HEK293 (cell line): ENCODE measurements around the gene KIF21A.

Experiments used
- CTCF ChIA-PET: fragments of 350-600 bp; formaldehyde crosslinking; extraction: SDS; loops from one replicate; lab custom pipeline; 2021; ENCODE audit warnings: antibody characterized with exemption; lab: Yijun Ruan, JAX
- POLR2A ChIA-PET: fragments of 300-600 bp; formaldehyde crosslinking; extraction: SDS; loops from one replicate; lab custom pipeline; 2020; ENCODE audit warnings: antibody characterized with exemption, inconsistent platforms; lab: Yijun Ruan, JAX
- H3K27ac ChIP-seq: fragments of 200-500 bp; sonication (Bioruptor generic); 2 replicates; pipeline ENCODE4 v1.5.1; 2014; ENCODE audit warnings: low read depth, low read length, control low read depth, inconsistent platforms; ENCODE audit errors: extremely low read depth
- H3K36me3 ChIP-seq, 2 experiments: fragments of 200-500 bp in 1 of 2; sonication (Bioruptor generic) in 1 of 2; 1 replicate in 1 of 2; 2 replicates in 1 of 2; pipeline ENCODE4 v1.5.1; 2014 to 2017; ENCODE audit warnings: inconsistent platforms in 2 of 2, low read length in 2 of 2; ENCODE audit not compliant: control insufficient read depth in 2 of 2, insufficient read depth in 1 of 2
- H3K4me1 ChIP-seq: fragments of 200-500 bp; sonication (Bioruptor generic); 2 replicates; pipeline ENCODE4 v1.5.1; 2014; ENCODE audit warnings: mild to moderate bottlenecking, low read length, inconsistent platforms; ENCODE audit not compliant: control insufficient read depth, insufficient read depth
- H3K4me3 ChIP-seq: 2 replicates; pipeline ENCODE4 v1.5.1; 2011; ENCODE audit warnings: low read depth, mild to moderate bottlenecking, control low read depth, low read length, moderate library complexity
- H3K9me3 ChIP-seq: fragments of 200-500 bp; sonication (Bioruptor generic); 2 replicates; pipeline ENCODE4 v1.5.1; 2014; ENCODE audit warnings: low read depth, low read length, inconsistent platforms; ENCODE audit not compliant: control insufficient read depth, insufficient read depth
- IKZF3 ChIP-seq: fragments of 450-650 bp; IDR thresholded peaks from 2 replicates; pipeline ENCODE4 v1.5.0; 2018; ENCODE audit warnings: missing biosample characterization, mild to moderate bottlenecking, missing genetic modification characterization, moderate library complexity
- OVOL3 ChIP-seq: fragments of 450-650 bp; formaldehyde crosslinking; IDR thresholded peaks from 2 replicates; pipeline ENCODE4 v1.5.1; 2016; ENCODE audit warnings: missing biosample characterization, missing genetic modification characterization
- SALL2 ChIP-seq: fragments of 450-650 bp; formaldehyde crosslinking; IDR thresholded peaks from 2 replicates; pipeline ENCODE4 v1.5.0; 2017; ENCODE audit warnings: missing biosample characterization, mild to moderate bottlenecking, missing genetic modification characterization, borderline replicate concordance
- SP7 ChIP-seq: fragments of 450-650 bp; formaldehyde crosslinking; IDR thresholded peaks from 2 replicates; pipeline ENCODE4 v1.5.1; 2016; ENCODE audit warnings: missing biosample characterization, missing genetic modification characterization
- ZNF138 ChIP-seq: fragments of 450-650 bp; formaldehyde crosslinking; IDR thresholded peaks from 2 replicates; pipeline ENCODE4 v1.5.1; 2016; ENCODE audit warnings: missing biosample characterization, missing genetic modification characterization, borderline replicate concordance
- ZNF157 ChIP-seq: fragments of 450-650 bp; formaldehyde crosslinking; IDR thresholded peaks from 2 replicates; pipeline ENCODE4 v1.5.1; 2016; ENCODE audit warnings: missing biosample characterization, missing genetic modification characterization
- ZNF2 ChIP-seq: fragments of 450-650 bp; formaldehyde crosslinking; IDR thresholded peaks from 2 replicates; pipeline ENCODE4 v1.5.1; 2016; ENCODE audit warnings: missing biosample characterization, missing genetic modification characterization
- ZNF211 ChIP-seq: fragments of 450-650 bp; formaldehyde crosslinking; IDR thresholded peaks from 2 replicates; pipeline ENCODE4 v1.5.1; 2016; ENCODE audit warnings: low read depth, missing biosample characterization, missing genetic modification characterization
- ZNF248 ChIP-seq: fragments of 450-650 bp; formaldehyde crosslinking; IDR thresholded peaks from 2 replicates; pipeline ENCODE4 v1.5.1; 2017; ENCODE audit warnings: missing biosample characterization, missing genetic modification characterization
- ZNF311 ChIP-seq: fragments of 450-650 bp; formaldehyde crosslinking; IDR thresholded peaks from 2 replicates; pipeline ENCODE4 v1.5.1; 2017; ENCODE audit warnings: missing biosample characterization, missing genetic modification characterization, borderline replicate concordance
- ZNF350 ChIP-seq: fragments of 450-650 bp; formaldehyde crosslinking; IDR thresholded peaks from 2 replicates; pipeline ENCODE4 v1.5.0; 2017; ENCODE audit warnings: missing biosample characterization, mild to moderate bottlenecking, missing genetic modification characterization
- ZNF354C ChIP-seq: fragments of 450-650 bp; formaldehyde crosslinking; IDR thresholded peaks from 2 replicates; pipeline ENCODE4 v1.5.1; 2016; ENCODE audit warnings: missing biosample characterization, missing genetic modification characterization, low read depth, borderline replicate concordance
- ZNF501 ChIP-seq: fragments of 450-650 bp; formaldehyde crosslinking; IDR thresholded peaks from 2 replicates; pipeline ENCODE4 v1.5.1; 2016; ENCODE audit warnings: missing biosample characterization, missing genetic modification characterization
- ZNF596 ChIP-seq: fragments of 450-650 bp; IDR thresholded peaks from 2 replicates; pipeline ENCODE4 v1.5.0; 2018; ENCODE audit warnings: missing biosample characterization, mild to moderate bottlenecking, missing genetic modification characterization, moderate library complexity
- ZNF701 ChIP-seq: fragments of 450-650 bp; formaldehyde crosslinking; IDR thresholded peaks from 2 replicates; pipeline ENCODE4 v1.5.1; 2016; ENCODE audit warnings: missing biosample characterization, missing genetic modification characterization
- ZNF830 ChIP-seq: fragments of 450-650 bp; IDR thresholded peaks from 2 replicates; pipeline ENCODE4 v1.5.0; 2018; ENCODE audit warnings: missing biosample characterization, missing genetic modification characterization, low read depth, mild to moderate bottlenecking, moderate library complexity
- TF ChIP-seq, protein P1 (sequence below): fragments of 450-650 bp; formaldehyde crosslinking; conservative IDR thresholded peaks from 2 replicates; pipeline ENCODE4 v1.5.1; 2016; ENCODE audit warnings: low read depth, missing biosample characterization, missing genetic modification characterization
- TF ChIP-seq, protein P2 (sequence below): fragments of 450-650 bp; formaldehyde crosslinking; IDR thresholded peaks from 2 replicates; pipeline ENCODE4 v1.5.1; 2017; ENCODE audit warnings: missing biosample characterization, missing genetic modification characterization
- TF ChIP-seq, protein P3 (sequence below): fragments of 450-650 bp; formaldehyde crosslinking; IDR thresholded peaks from 2 replicates; pipeline ENCODE4 v1.5.1; 2016; ENCODE audit warnings: missing biosample characterization, missing genetic modification characterization
- TF ChIP-seq, protein P4 (sequence below): fragments of 450-650 bp; formaldehyde crosslinking; IDR thresholded peaks from 2 replicates; pipeline ENCODE4 v1.5.1; 2016; ENCODE audit warnings: missing biosample characterization, missing genetic modification characterization

The KIF21A gene

DNA sequence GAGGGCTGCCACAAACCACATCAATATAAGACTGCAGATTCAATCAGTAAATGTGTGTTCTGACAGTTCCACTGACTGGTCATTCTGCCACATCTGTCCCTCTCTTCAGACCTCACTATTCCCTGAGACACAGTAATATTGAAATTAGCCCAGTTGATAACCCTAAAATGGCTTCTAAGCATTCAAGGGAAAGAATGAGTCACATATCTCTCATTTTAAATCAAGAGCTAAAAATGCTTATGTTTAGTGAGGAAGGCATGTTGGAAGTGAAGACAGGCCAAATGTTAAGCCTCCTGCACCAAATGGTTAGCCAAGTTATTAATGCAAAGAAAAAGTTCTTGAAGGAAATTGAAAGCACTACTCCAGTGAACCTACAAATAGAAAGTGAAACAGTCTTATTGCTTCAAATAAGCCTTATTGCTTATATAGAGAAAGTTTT is 24.5 kb upstream of the KIF21A start:
- no peaks in the 10 kb centered on the region for H3K36me3 ChIP-seq
- H3K4me1 ChIP-seq, result no peaks in the 10 kb centered on the region
- ChIA-PET CTCF (no interaction called here), POLR2A (no interaction called here)
- TF ChIP-seq OVOL3 (tag by site-specific recombination), result no peak
- H3K4me3 ChIP-seq, result no peak overlapping the region
- no peaks in the 10 kb centered on the region for H3K9me3 ChIP-seq
- no peak overlapping the region for H3K27ac ChIP-seq

DNA sequence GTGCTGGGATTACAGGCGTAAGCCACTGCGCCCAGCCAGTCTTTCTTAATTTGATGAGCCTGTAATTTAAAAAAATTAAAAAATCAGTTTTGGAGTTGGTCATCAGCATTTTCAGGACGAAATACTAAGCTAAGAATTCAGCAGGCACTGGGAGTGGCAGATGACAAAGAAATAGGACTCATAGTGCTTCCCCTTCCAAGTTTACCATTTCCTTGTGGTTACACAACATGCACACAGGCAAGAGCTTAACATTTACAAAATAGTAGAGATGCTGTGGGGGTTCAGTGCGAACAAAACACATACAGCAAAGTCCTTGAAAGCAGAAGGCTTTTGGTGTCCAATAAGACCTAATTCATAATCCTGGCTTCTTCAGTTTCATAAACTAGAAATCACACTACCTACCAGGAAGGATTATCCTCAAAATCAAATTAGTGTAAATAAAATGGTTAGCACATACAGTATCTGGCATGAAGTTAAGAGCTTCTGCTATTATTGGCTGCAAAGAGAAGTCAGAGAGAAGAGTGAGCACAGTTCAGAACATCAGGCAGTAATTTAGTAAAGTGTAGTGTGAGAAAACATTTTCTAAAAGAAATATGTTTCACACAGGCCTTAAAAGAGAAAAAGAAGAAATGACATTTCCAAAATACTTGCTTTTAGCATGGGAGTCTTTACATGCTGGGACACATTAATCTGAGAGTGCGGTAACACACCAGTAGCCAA is 22.2 kb upstream of the KIF21A start:
- no peaks in the 10 kb centered on the region for H3K36me3 ChIP-seq
- no peak overlapping the region for H3K27ac ChIP-seq
- TF ChIP-seq ZNF138 (tag by site-specific recombination) (no peak), SALL2 (tag by site-specific recombination) (no peak), SP7 (tag by site-specific recombination) (no peak), ZNF701 (no peak), ZNF311 (tag by site-specific recombination) (no peak), ZNF2 (no peak), ZNF830 (no peak), ZNF501 (tag by site-specific recombination) (no peak), ZNF157 (tag by site-specific recombination) (no peak), ZNF248 (tag by site-specific recombination) (no peak), ZNF211 (tag by site-specific recombination) (no peak), IKZF3 (no peak), ZNF350 (no peak), ZNF354C (tag by site-specific recombination) (no peak), ZNF596 (no peak)
- TF ChIP-seq, protein P1, sequence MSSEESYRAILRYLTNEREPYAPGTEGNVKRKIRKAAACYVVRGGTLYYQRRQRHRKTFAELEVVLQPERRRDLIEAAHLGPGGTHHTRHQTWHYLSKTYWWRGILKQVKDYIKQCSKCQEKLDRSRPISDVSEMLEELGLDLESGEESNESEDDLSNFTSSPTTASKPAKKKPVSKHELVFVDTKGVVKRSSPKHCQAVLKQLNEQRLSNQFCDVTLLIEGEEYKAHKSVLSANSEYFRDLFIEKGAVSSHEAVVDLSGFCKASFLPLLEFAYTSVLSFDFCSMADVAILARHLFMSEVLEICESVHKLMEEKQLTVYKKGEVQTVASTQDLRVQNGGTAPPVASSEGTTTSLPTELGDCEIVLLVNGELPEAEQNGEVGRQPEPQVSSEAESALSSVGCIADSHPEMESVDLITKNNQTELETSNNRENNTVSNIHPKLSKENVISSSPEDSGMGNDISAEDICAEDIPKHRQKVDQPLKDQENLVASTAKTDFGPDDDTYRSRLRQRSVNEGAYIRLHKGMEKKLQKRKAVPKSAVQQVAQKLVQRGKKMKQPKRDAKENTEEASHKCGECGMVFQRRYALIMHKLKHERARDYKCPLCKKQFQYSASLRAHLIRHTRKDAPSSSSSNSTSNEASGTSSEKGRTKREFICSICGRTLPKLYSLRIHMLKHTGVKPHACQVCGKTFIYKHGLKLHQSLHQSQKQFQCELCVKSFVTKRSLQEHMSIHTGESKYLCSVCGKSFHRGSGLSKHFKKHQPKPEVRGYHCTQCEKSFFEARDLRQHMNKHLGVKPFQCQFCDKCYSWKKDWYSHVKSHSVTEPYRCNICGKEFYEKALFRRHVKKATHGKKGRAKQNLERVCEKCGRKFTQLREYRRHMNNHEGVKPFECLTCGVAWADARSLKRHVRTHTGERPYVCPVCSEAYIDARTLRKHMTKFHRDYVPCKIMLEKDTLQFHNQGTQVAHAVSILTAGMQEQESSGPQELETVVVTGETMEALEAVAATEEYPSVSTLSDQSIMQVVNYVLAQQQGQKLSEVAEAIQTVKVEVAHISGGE (tag by site-specific recombination), result no peak
- TF ChIP-seq, protein P2, sequence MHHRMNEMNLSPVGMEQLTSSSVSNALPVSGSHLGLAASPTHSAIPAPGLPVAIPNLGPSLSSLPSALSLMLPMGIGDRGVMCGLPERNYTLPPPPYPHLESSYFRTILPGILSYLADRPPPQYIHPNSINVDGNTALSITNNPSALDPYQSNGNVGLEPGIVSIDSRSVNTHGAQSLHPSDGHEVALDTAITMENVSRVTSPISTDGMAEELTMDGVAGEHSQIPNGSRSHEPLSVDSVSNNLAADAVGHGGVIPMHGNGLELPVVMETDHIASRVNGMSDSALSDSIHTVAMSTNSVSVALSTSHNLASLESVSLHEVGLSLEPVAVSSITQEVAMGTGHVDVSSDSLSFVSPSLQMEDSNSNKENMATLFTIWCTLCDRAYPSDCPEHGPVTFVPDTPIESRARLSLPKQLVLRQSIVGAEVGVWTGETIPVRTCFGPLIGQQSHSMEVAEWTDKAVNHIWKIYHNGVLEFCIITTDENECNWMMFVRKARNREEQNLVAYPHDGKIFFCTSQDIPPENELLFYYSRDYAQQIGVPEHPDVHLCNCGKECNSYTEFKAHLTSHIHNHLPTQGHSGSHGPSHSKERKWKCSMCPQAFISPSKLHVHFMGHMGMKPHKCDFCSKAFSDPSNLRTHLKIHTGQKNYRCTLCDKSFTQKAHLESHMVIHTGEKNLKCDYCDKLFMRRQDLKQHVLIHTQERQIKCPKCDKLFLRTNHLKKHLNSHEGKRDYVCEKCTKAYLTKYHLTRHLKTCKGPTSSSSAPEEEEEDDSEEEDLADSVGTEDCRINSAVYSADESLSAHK (tag by site-specific recombination), result no peak
- TF ChIP-seq, protein P3, sequence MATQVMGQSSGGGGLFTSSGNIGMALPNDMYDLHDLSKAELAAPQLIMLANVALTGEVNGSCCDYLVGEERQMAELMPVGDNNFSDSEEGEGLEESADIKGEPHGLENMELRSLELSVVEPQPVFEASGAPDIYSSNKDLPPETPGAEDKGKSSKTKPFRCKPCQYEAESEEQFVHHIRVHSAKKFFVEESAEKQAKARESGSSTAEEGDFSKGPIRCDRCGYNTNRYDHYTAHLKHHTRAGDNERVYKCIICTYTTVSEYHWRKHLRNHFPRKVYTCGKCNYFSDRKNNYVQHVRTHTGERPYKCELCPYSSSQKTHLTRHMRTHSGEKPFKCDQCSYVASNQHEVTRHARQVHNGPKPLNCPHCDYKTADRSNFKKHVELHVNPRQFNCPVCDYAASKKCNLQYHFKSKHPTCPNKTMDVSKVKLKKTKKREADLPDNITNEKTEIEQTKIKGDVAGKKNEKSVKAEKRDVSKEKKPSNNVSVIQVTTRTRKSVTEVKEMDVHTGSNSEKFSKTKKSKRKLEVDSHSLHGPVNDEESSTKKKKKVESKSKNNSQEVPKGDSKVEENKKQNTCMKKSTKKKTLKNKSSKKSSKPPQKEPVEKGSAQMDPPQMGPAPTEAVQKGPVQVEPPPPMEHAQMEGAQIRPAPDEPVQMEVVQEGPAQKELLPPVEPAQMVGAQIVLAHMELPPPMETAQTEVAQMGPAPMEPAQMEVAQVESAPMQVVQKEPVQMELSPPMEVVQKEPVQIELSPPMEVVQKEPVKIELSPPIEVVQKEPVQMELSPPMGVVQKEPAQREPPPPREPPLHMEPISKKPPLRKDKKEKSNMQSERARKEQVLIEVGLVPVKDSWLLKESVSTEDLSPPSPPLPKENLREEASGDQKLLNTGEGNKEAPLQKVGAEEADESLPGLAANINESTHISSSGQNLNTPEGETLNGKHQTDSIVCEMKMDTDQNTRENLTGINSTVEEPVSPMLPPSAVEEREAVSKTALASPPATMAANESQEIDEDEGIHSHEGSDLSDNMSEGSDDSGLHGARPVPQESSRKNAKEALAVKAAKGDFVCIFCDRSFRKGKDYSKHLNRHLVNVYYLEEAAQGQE, result no peak
- TF ChIP-seq, protein P4, sequence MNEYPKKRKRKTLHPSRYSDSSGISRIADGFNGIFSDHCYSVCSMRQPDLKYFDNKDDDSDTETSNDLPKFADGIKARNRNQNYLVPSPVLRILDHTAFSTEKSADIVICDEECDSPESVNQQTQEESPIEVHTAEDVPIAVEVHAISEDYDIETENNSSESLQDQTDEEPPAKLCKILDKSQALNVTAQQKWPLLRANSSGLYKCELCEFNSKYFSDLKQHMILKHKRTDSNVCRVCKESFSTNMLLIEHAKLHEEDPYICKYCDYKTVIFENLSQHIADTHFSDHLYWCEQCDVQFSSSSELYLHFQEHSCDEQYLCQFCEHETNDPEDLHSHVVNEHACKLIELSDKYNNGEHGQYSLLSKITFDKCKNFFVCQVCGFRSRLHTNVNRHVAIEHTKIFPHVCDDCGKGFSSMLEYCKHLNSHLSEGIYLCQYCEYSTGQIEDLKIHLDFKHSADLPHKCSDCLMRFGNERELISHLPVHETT, result no peak
- no peaks in the 10 kb centered on the region for H3K4me1 ChIP-seq
- H3K9me3 ChIP-seq, result no peaks in the 10 kb centered on the region
- POLR2A ChIA-PET, result no interaction called here
- H3K4me3 ChIP-seq, result no peak overlapping the region
- CTCF ChIA-PET, result interaction anchor here (0.6 to 0.7 kb wide), 2 partner anchors 87 to 227 kb away, joined by 3 read pairs; no protein-coding TSS in a partner anchor
